HG03558 (cell line): ENCODE data around the gene HTR3E.
"Not testable (repeated sequence)": the region's sequence is repeated elsewhere in the genome, so short reads cannot be mapped to it uniquely, and the experiment has no call there.

Experiments used
- ATAC-seq: cut with Tn5 transposase; IDR thresholded peaks from one replicate; pipeline ENCODE4 v1.9.1; 2021; ENCODE audit warnings: moderate number of reproducible peaks; ENCODE audit not compliant: unreplicated experiment; ENCODE audit errors: extremely low read depth

The HTR3E gene

GRCh38 chr3:184099806-184100686 lies 3.2 kb downstream of the HTR3E start:
- no peak for ATAC-seq

GRCh38 chr3:184110316-184110725 lies 13.5 kb downstream of the HTR3E start:
- no peak for ATAC-seq

- ATAC-seq, result no peak
Measured at GRCh38 chr3:184116017-184116416, 19.2 kb downstream of the HTR3E start.

- ATAC-seq, result no peak
Measured at GRCh38 chr3:184117636-184118035, 20.8 kb downstream of the HTR3E start.

- ATAC-seq, result not testable (repeated sequence)
Measured at GRCh38 chr3:184121031-184121430, 24.2 kb downstream of the HTR3E start.

GRCh38 chr3:184126006-184126405 lies 29.1 kb downstream of the HTR3E start:
- no peak for ATAC-seq

GRCh38 chr3:184129012-184129411 lies 32.1 kb downstream of the HTR3E start:
- no peak for ATAC-seq

GRCh38 chr3:184132945-184133344 lies 36.1 kb downstream of the HTR3E start:
- no peak for ATAC-seq

- no peak for ATAC-seq
Measured at GRCh38 chr3:184133840-184134745, 37.2 kb downstream of the HTR3E start.

GRCh38 chr3:184134746-184135148 lies 37.9 kb downstream of the HTR3E start:
- ATAC-seq, result no peak

GRCh38 chr3:184135149-184135910 lies 38.5 kb downstream of the HTR3E start, which contains the start of gene EIF2B5:
TSS of gene EIF2B5 (plus strand) at chr3:184135358. CDS start at chr3:184135386, 28 bp downstream.
- peak; percentile 83 for ATAC-seq

- no peak for ATAC-seq
Measured at GRCh38 chr3:184135911-184136260, 39.0 kb downstream of the HTR3E start.

GRCh38 chr3:184140436-184140835 lies 43.6 kb downstream of the HTR3E start:
- ATAC-seq, result no peak

GRCh38 chr3:184142199-184142598 lies 45.3 kb downstream of the HTR3E start:
- no peak for ATAC-seq

- ATAC-seq, result no peak
Measured at GRCh38 chr3:184143327-184143726, 46.5 kb downstream of the HTR3E start.

GRCh38 chr3:184144505-184144904 lies 47.6 kb downstream of the HTR3E start:
- ATAC-seq, result no peak

- no peak for ATAC-seq
Measured at GRCh38 chr3:184145111-184145524, 48.3 kb downstream of the HTR3E start.

GRCh38 chr3:184145751-184146270 lies 48.9 kb downstream of the HTR3E start:
- ATAC-seq, result no peak

- no peak for ATAC-seq
Measured at GRCh38 chr3:184148076-184148475, 51.2 kb downstream of the HTR3E start.

- no peak for ATAC-seq
Measured at GRCh38 chr3:184149123-184149522, 52.3 kb downstream of the HTR3E start.
